CD4-positive, alpha-beta T cell (primary cell): ENCODE results near the gene IGF1R. TPM values are rescaled to one million over a fixed set of nuclear protein-coding genes. Genes with fewer than 3 reads are reported as not detected.
A peak's percentile ranks its signal among the peaks of the same experiment; 100 is the strongest.

Source experiments
- ATAC-seq: fragments of 200-7000 bp; cut with Tn5 transposase; one replicate; pipeline ENCODE4 v1.10.0; 2022; ENCODE audit warnings: mild to moderate bottlenecking; ENCODE audit not compliant: poor library complexity
- CTCF ChIA-PET: fragments of 350-600 bp; sonication (Branson Sonifier 250); formaldehyde crosslinking; loops from one replicate; lab custom pipeline; 2021; ENCODE audit warnings: antibody characterized with exemption, inconsistent platforms; lab: Charles Lee
- POLR2A ChIA-PET: fragments of 350-600 bp; sonication (Branson Sonifier 250); formaldehyde crosslinking; loops from one replicate; lab custom pipeline; 2021; ENCODE audit warnings: antibody characterized with exemption, inconsistent platforms; lab: Charles Lee
- DNase-seq, 14 experiments: peaks; one replicate each; pipeline ENCODE4 v3.0.0-alpha.2; 2013 to 2020; ENCODE audit warnings: mixed read lengths in 2 of 14
- H3K27ac ChIP-seq, 2 donors: one replicate each; pipeline versions ENCODE4 v1.5.1 to v1.7.0; 2013; ENCODE audit warnings: low read length in 2 of 2, low read depth in 1 of 2, mild to moderate bottlenecking in 1 of 2
- H3K27me3 ChIP-seq, 2 experiments: 1 replicate in 1 of 2; 2 replicates in 1 of 2; pipeline versions ENCODE4 v1.6.1 to v1.7.0; 2013; ENCODE audit warnings: low read length in 2 of 2, control low read depth in 1 of 2, mild to moderate bottlenecking in 1 of 2, moderate library complexity in 1 of 2; ENCODE audit not compliant: insufficient read depth in 2 of 2, control insufficient read depth in 1 of 2
- H3K36me3 ChIP-seq: one replicate; pipeline ENCODE4 v1.6.1; 2013; ENCODE audit warnings: low read length, control low read depth; ENCODE audit not compliant: insufficient read depth
- H3K4me1 ChIP-seq: one replicate; pipeline ENCODE4 v1.6.1; 2013; ENCODE audit warnings: low read length, control low read depth; ENCODE audit not compliant: insufficient read depth
- H3K4me3 ChIP-seq: one replicate; pipeline ENCODE4 v1.5.1; 2013; ENCODE audit warnings: mild to moderate bottlenecking, low read length, moderate library complexity
- H3K9me3 ChIP-seq, 2 experiments: 1 replicate in 1 of 2; 2 replicates in 1 of 2; pipeline versions ENCODE4 v1.6.1 to v1.7.0; 2013; ENCODE audit warnings: low read length in 2 of 2, mild to moderate bottlenecking in 2 of 2, control low read depth in 1 of 2, moderate library complexity in 1 of 2; ENCODE audit not compliant: control insufficient read depth in 1 of 2, insufficient read depth in 1 of 2
- H3K27ac Mint-ChIP-seq: one replicate; pipeline ENCODE4 v1.8.0; 2020; ENCODE audit warnings: mixed read lengths
- H3K27me3 Mint-ChIP-seq: one replicate; pipeline ENCODE4 v1.8.0; 2021; ENCODE audit warnings: mixed read lengths
- H3K36me3 Mint-ChIP-seq: one replicate; pipeline ENCODE4 v1.8.0; 2021; ENCODE audit warnings: low read depth, mixed read lengths
- H3K4me1 Mint-ChIP-seq: one replicate; pipeline ENCODE4 v1.8.0; 2021; ENCODE audit warnings: low read depth, mixed read lengths
- H3K4me3 Mint-ChIP-seq: one replicate; pipeline ENCODE4 v1.8.0; 2020; ENCODE audit warnings: mild to moderate bottlenecking, mixed read lengths
- H3K9me3 Mint-ChIP-seq: one replicate; pipeline ENCODE4 v1.8.0; 2020; ENCODE audit warnings: mixed read lengths
- CTCF ChIP-seq: fragments of 200-600 bp; IDR thresholded peaks from one replicate; pipeline ENCODE4 v1.8.0; 2022; ENCODE audit warnings: antibody characterized with exemption, mild to moderate bottlenecking
- intact Hi-C, 2 experiments: fragments of 100-400 bp; cut with DNase I in 1 of 2; cut with micrococcal nuclease in 1 of 2; formaldehyde crosslinking; loops; one replicate each; pipeline versions ENCODE4 v1.15.1 to v1.9.0; 2023 to 2025; cut with DNase I, micrococcal nuclease
- total RNA-seq, 174 experiments: library from RNA in 2 of 174; stranded (reverse) in 2 of 174; gene quantifications; one replicate each; pipeline ENCODE4 v1.2.3 and lab custom pipeline; 2021 to 2026

The IGF1R gene
- total RNA-seq, 2 experiments from 2014 or later: 39.2 to 40.3 TPM

GRCh38 chr15:98843844-98844243 is 195.5 kb downstream of the IGF1R start:
- Histone ChIP-seq H3K36me3 (no peaks in the 10 kb centered on the region), H3K27ac (no peak overlapping the region), H3K27me3 (no peaks in the 10 kb centered on the region), H3K9me3 (no peaks in the 10 kb centered on the region), H3K4me1 (no peaks in the 10 kb centered on the region), H3K4me3 (no peak overlapping the region)
- Mint-ChIP-seq H3K36me3 (peaks cover 5% of the 10 kb centered on the region), H3K4me3 (no peak overlapping the region), H3K9me3 (no peaks in the 10 kb centered on the region), H3K27ac (peak overlapping the region; percentile 13), H3K4me1 (peaks cover 79% of the 10 kb centered on the region), H3K27me3 (no peaks in the 10 kb centered on the region)
- DNase-seq (no peak), ATAC-seq (no peak)
- intact Hi-C loops: no loop called here
- POLR2A ChIA-PET: interaction anchor here (0.6 kb wide), 1 partner anchor 877 kb away, joined by 3 read pairs; no protein-coding TSS in a partner anchor
- TF ChIP-seq CTCF: no peak
- CTCF ChIA-PET: no interaction called here

DNA sequence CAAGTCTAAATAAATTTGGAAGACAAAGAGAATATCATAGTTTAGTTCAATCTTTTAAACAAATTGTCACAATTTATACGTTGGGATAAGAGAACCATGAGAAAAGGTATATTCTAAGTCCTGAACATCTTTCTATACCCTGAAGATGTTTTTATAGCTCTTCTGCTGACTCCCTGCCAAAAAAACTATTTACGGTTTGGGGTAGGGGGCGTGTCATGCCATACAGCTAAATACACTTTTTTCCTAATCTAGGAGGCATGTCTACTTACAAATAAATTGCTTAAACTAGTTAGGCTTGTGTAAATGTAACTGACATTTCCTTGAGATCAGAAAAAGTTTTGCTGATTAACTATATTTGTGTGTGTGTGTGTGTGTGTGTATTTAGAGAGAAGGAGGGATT is 195.9 kb downstream of the IGF1R start:
- H3K36me3 Mint-ChIP-seq: peaks cover 5% of the 10 kb centered on the region
- peak overlapping the region; percentile 13 for H3K27ac Mint-ChIP-seq
- H3K4me3 Mint-ChIP-seq: no peak overlapping the region
- no peak overlapping the region for H3K4me3 ChIP-seq
- no peaks in the 10 kb centered on the region for H3K27me3 ChIP-seq
- H3K27ac ChIP-seq: no peak overlapping the region
- no peaks in the 10 kb centered on the region for H3K9me3 ChIP-seq
- H3K36me3 ChIP-seq: no peaks in the 10 kb centered on the region
- ChIA-PET CTCF (no interaction called here), POLR2A (no interaction called here)
- no peaks in the 10 kb centered on the region for H3K4me1 ChIP-seq
- intact Hi-C loops: no loop called here
- H3K9me3 Mint-ChIP-seq: no peaks in the 10 kb centered on the region
- H3K4me1 Mint-ChIP-seq: peaks cover 80% of the 10 kb centered on the region
- ATAC-seq (no peak), DNase-seq (no peak)
- no peak for TF ChIP-seq CTCF
- H3K27me3 Mint-ChIP-seq: no peaks in the 10 kb centered on the region

DNA sequence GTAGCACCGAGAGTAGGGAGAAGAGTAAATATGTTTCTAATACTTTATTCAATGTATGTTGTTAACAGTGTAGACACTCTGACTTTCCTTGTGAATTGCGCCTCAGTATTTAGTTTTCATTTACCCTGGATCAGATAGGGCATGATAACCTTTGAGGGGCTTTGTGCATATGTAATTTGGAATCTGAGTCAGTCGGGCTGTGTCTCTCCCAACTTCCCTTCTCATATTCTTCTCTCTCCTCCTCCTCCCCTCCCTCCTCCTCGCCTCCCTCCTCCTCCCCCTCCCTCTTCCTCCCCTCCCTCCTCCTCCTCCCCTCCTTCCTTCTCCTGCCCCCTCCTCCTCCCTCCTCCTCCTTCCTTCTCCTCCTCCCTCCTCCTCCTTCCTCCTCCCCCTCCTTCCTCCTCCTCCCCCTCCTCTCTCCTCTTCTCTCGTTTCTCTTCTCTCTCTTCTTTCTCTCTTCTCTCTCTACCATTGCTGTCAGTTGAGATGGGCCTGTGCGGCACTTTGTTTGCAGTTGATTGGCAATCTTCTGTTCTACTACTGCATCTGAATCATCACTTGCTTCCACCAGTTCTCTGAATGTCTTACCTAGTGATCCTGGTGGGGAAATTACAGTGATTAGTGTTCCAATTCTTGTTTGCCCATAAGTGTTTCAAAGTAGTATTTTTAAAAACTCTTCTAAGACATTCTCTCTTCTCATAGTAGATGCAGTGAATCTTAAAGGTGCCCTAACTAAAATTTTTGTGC is 197.0 kb downstream of the IGF1R start:
- Histone ChIP-seq H3K4me3 (no peak overlapping the region), H3K27ac (no peak overlapping the region), H3K4me1 (peaks cover 4% of the 10 kb centered on the region), H3K27me3 (no peaks in the 10 kb centered on the region), H3K36me3 (no peaks in the 10 kb centered on the region), H3K9me3 (no peaks in the 10 kb centered on the region)
- Mint-ChIP-seq H3K27ac (no peak overlapping the region), H3K9me3 (no peaks in the 10 kb centered on the region), H3K4me1 (peaks cover 79% of the 10 kb centered on the region), H3K27me3 (no peaks in the 10 kb centered on the region), H3K36me3 (no peaks in the 10 kb centered on the region), H3K4me3 (no peak overlapping the region)
- TF ChIP-seq CTCF: no peak
- CTCF ChIA-PET: no interaction called here
- intact Hi-C loops: no loop called here
- ATAC-seq (no peak), DNase-seq (peak in 1 of 14 experiments; percentile 10)
- POLR2A ChIA-PET: interaction anchor here (0.6 kb wide), 1 partner anchor 245 kb away, joined by 3 read pairs; no protein-coding TSS in a partner anchor
